ENCODE measurements around the gene GPR143. TPM values are rescaled to one million over a fixed set of nuclear protein-coding genes. Genes with fewer than 3 reads are reported as not detected.
"Not testable (repeated sequence)": the region's sequence is repeated elsewhere in the genome, so short reads cannot be mapped to it uniquely, and the experiment has no call there.

Gene GPR143
- polyA plus RNA-seq, 10 donors = 0.46 to 2.3 (median 0.84) TPM

DNA sequence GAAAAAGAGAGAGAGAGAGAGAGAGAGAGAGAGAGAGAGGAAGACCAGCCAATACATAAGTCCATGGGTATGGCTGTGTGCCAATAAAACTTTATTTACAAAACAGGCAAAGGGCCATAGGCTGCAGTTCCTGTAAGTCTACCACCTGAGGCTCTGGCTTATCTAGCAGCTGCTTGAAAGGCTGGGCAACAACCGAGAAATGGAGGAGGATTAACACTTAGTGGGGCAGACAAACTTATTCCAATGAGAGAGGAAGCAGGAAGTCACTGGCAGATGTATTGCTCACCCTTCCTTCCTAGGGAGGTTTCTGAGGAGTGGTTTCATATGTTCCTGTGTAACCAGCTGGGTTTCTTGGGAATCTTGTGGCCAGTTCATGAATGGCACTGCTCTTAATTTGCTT, 4.7 kb upstream of the GPR143 start:
- no peak for DNase-seq

- DNase-seq = not testable (repeated sequence)
Measured at GRCh38 chrX:9768321-9768839, 2.7 kb upstream of the GPR143 start.

DNA sequence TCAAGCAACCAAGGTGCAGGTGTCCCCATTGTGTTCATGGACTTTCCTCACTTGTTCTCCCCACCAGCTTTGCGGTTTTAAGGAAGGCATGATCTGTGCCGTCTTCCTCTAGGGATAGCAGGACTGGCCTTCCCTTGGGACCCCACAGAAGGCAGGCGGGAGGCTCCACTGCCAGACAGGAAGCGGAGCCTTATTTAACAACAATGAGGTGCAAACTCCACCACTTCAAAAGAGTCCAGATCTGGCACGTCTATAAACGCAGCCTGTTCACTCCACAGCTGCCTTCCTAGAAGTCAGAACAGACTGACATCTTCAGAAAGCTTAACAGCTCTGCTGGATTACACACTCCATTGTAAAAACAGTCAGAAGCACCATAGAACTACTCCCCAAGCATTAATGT, 1.7 kb upstream of the GPR143 start:
- DNase-seq = no peak

- DNase-seq = peak in 1 of 3 donors; percentile 34
Measured at GRCh38 chrX:9765072-9765736, 443 bp downstream of the GPR143 start.

- no peak for DNase-seq
Measured at GRCh38 chrX:9759337-9759736, 6.3 kb downstream of the GPR143 start.

GRCh38 chrX:9758021-9758638, 7.5 kb downstream of the GPR143 start:
- no peak for DNase-seq

- DNase-seq = no peak
Measured at GRCh38 chrX:9757366-9757765, 8.3 kb downstream of the GPR143 start.

DNA sequence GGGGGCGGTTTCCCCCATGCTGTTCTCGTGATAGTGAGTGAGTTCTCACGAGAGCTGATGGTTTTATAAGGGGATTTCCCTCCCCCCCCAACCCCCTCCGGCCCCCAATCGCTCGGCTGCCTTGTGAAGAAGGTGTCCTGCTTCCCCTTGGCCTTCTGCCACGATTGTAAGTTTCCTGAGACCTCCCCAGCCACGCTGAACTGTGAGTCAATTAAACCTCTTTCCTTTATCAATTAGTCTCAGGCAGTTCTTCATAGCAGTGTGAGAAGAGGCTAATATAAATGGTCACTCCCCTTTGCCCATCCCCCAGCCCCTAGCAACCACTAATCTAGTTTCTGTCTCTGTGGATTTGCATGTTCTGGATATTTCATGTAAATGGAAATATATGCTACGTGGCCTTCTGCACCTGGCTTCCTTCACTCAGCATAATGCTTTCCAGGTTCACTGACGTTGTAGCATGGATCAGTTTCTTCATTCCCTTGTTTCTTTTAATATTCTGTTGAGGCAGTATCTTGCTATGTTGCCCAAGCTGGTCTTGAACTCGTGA, 16.4 kb downstream of the GPR143 start:
- no peak for DNase-seq

DNA sequence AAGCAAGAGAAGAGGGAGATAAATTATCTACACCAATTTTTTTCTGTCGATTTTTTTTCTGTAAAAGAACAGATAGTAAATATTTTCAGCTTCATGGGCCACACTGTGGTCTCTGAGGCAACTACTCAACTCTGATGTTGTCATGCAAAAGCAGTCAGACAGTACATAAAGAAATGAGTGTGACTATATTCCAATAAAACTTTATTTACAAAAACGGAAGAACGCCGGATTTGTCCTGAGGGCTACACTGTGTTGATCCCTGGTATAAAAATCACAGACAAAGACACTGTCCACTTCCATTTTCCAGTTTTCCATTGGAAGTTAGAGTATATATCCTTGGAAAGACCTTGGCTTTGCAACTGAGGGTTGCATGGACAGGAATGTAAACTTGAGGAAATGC, 18.0 kb downstream of the GPR143 start:
- DNase-seq = no peak

DNA sequence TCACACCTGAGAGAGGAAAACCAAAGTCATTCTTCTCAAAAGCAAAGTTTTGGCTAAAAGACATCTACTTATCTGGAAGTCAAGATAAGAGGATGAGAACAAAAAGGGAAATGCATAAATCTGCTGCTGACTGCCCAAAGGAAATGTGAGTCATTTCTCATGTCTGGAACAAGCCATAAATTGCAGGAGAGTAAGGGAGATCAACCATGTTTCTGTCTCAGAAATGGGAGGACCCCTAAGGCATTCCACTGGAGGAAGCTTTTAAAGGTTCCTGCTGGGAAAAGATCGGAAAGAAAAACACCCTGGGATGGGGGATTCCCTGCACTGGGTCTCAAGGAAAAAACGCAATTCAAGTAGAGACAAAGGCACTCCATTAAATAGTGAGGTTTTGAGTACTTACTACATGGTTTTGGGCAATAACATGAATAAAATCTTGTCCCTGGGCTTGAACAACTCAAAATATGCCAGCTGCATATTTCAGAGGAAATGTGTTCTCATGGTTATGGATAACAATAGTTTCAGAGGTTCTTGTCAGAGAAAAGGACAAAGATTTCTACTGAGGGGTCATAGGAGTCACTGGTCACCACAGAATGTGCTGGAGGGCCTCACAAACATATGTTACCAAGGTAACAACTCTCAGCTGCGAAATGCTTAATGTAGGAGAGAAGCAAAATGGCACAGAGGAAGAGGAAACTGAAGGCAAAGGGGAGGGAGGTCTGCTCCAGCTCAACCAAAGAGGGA, 19.3 kb downstream of the GPR143 start:
- peak in 2 of 3 donors; percentile 6 to 8 for DNase-seq

- DNase-seq = no peak
Measured at GRCh38 chrX:9745417-9746115, 20.1 kb downstream of the GPR143 start.

- DNase-seq = no peak
Measured at GRCh38 chrX:9739130-9739529, 26.5 kb downstream of the GPR143 start.

- no peak for DNase-seq
Measured at GRCh38 chrX:9738151-9738550, 27.5 kb downstream of the GPR143 start.

- no peak for DNase-seq
Measured at GRCh38 chrX:9737363-9737762, 28.3 kb downstream of the GPR143 start.

DNA sequence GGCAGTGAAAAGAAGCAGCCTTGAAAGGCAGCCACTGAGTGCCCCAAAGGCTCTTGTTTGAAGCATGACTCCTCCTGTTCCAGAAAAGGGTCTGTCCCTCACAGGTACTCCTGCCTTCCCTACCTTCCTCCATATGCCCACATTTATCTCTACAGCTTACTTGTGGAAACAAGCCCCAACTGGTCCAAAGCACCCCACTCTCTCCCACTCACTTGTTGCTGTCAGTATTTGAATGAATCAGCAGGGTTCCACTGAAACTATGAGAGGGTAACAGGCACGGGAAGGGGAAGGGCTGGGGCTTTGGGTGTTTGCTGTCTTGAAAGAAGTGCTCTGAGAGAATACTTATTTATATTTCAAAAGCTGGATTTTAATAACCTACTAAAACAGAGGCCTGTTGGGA, 34.9 kb downstream of the GPR143 start:
- no peak for DNase-seq

DNA sequence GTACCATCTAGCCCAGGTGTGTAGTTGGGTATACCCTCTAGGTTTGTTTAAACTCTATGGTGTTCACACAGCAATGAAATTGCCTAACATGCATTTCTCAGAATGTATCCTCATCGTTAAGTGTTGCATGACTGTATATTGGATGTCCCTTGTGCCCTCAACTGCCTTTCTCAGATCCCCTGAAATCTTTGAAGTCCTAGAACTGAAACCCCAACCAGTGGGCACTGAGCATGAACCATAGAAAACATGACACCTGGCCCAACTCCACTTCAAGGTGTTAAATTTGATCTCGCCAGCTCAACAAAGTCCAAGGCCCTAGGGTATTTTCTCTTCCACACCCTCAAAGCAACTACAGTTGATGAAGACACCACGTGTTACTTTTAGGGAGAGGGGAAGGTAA, 35.6 kb downstream of the GPR143 start:
- DNase-seq = no peak

- no peak for DNase-seq
Measured at GRCh38 chrX:9729171-9729885, 36.3 kb downstream of the GPR143 start.

DNA sequence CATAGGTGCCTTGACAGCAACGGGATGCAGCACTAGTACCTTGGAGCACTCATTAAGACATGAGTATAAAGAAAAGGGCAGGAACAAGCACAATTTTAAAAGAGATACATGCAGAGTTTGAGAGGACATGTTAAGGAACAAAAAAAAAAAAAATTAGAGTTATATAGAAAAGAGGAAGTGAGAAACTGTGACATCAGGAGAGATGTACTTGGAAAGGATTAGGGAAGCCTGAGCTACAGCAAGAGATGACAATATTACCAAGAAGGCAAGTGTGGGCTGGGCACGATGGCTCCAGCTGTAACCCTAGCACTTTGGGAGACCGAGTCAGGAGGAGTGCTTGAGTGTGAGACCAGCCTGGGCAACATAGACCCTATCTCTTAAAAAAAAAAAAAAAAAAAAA, 37.4 kb downstream of the GPR143 start:
- DNase-seq = no peak

GRCh38 chrX:9724711-9725110, 40.9 kb downstream of the GPR143 start:
- DNase-seq = no peak

GRCh38 chrX:9717376-9717775, 48.3 kb downstream of the GPR143 start:
- no peak for DNase-seq

DNA sequence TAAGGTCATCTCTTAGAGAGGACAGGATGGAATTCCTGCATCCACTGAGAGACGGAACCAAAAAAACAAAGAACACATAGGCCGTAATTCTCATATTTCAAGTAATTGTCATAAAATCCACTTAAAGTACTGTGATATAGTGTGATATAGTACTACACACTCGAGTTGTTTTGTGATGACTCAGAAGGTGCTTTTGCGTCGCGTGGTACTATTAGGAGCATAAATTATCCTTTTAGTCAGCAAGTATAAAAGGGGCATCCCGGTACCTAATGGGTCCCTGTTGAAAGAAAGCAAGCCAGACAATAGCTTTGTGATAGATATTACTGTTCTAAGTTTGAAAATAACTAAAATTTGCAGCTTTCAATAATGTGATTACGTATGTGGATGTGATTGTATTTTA, 55.3 kb downstream of the GPR143 start:
- no peak for DNase-seq
